Posterior vena cava (tissue), 2 donors: ENCODE measurements around the gene ATF3. TPM values are rescaled to one million over a fixed set of nuclear protein-coding genes. Genes with fewer than 3 reads are reported as not detected.
"Not testable (repeated sequence)": the region's sequence is repeated elsewhere in the genome, so short reads cannot be mapped to it uniquely, and the experiment has no call there.

Experiments
- DNase-seq: peaks from one replicate; pipeline ENCODE4 v3.0.0-alpha.2; 2020; ENCODE audit warnings: low spot score
- intact Hi-C, 2 donors: fragments of 100-400 bp; cut with DNase I; formaldehyde crosslinking; loops; one replicate each; pipeline versions ENCODE4 v1.14.1 to v1.14.2; 2022 to 2023
- total RNA-seq, 2 donors: library from RNA; stranded (reverse); fragmentation: NEBNext Ultra II Directional; extraction: Animal tissue kit (Norgen Biotek cat#: 25700); gene quantifications; one replicate each; pipeline ENCODE4 v1.2.1, GENCODE V29; 2021
- donor health status: DM: yes; HTN: yes; CAD: no.
- donor health status: DM: yes; HTN: yes; CAD: no.

The ATF3 gene
- total RNA-seq, 2 donors from 2014 or later: 43.4 to 193 TPM

DNA sequence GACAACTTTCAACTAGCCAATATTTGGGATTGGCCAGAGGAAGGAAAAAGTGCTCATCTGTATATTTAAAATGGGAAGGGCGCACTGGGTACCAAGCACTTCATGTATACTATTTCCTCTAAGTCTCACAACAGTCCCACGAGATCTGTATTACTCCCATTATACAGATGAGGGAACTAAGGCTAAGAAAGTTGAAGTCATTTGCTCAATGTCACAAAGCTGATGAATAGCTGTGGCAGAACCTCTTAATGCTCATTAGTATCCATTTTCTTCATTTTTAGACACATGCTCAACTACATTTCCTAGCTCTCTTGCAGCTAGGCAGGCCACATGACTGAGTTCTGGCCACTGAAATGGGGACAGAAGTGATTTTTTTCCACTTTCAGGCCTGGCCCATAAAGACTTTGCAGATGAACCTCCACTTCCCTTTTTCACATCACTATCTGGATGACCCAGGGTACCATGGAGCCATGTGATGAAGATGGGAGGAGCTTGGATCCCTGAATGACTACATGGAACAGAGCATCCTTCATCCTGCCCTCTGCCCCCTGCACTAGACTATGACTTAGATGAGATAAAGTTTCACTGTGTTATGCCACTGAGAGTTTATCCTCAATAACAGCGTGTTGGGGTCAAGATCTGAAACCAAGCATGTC is 31.8 kb downstream of the ATF3 start:
- intact Hi-C loops: no loop called here
- no peak for DNase-seq

DNA sequence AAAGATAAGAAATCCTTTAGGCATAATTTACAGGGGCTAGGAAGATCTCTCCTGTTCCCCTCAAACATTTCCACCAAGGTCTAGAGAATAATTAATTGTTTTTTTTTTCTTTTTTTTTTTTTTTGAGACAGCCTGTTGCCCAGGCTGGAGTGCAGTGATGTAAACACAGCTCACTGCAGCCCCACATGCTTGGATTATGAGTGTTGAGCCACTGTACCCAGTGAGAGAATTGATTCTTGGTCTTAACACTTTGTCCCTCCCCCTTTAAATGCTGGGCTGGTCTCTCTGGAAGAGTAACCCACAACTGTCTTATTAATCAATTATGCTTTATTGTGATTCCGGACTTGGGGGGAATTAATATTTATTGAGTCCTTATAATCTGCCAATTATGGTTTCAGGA is 33.4 kb downstream of the ATF3 start:
- DNase-seq: no peak
- intact Hi-C loops: no loop called here

DNA sequence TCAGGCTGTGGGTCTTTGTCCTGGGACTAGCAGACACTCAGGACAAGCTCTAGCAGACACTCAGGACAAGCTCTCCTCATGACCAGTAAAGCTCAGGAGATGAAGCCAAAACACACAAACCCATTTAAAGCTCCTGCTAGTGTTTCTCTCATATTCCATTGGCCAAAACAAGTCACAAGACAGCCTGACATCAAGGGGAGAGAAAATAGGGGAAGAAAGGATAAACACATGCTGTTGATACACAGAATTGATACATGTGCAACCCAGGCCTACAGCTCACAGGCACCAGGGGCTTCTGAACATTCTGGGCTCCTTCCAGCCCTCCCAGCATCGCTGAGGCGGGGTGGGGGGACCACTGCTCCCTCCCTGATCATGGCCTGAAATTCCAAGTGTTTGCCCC is 35.3 kb downstream of the ATF3 start:
- no peak for DNase-seq
- intact Hi-C loops: no loop called here

DNA sequence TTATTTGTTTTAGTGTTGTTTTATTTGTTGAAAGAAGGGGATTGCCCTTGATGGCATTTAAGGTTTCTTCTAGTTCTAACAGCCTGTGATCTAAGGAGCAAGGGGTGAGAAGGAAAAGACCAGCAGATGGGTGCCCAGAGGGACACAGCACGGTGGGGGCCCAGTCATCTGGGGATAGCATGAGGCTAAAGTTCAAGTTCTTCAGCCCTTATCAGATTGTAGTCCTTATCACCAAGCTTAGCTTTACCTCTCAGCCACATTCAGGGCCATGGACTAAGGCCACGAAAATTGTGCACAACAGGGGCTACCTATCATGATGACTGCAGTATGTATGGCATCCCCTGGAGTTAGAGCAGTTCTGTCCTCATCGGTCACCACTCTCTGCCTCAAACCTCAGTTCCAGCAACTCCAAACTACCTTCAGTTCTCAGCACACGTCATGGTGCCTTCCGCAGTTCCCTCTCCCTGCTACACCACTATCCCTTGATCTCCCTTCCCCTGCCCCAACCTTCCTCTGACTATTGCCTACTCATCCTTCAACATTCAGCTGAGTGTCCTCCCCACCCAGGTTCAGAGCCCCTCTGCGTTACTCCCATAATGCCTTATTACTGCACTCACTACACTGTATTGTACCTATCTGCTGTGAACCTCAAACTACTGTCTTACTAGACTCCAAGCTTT is 36.4 kb downstream of the ATF3 start:
- no peak for DNase-seq
- intact Hi-C loops: no loop called here

DNA sequence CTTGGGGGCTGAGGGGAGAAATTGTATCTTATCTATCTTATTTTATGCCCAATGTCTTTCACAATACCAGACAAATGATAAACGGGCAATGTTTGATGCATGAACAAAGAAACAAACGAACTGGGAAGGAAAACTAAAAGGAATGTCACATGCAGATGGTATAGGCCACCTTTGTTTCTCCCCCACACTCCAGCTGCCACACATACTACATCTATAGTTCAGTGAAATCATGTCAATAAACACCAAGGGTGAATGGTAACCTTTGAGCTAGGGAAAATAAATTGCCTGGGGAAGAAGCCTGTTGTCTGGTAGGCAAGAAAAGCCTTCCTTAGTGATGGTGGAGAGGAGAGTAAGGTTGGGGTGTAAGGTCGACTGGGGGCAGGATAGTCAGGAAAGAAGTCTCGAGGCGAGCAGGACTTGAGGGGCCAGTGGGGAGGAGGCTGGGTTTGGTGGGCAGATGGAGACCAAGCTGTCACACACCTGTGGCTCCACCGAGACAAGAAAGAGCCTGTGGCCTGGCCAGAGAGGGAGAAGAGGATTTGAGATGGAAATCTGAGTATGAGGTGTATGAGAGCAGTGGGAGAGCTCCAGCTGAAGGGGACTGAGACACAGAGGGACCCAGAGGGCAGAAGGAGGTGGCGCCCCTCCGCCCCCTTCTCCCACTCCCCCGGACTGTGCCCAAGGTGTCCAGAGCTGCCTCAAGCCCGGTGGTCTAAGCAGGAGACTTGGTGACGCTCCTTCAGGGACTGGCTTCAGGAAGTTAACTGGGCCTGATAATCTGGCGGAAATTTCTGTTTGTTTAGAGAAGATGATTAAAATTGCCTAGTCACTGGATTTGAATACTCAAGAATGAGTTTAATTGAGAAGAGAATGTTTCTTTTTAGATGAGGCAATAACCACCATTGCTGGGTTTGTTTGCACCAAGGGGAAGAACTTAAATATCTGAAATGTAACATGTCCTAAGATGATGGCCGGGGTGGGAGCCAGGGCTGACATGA is 37.3 kb downstream of the ATF3 start:
- intact Hi-C loops: no loop called here
- DNase-seq: no peak

DNA sequence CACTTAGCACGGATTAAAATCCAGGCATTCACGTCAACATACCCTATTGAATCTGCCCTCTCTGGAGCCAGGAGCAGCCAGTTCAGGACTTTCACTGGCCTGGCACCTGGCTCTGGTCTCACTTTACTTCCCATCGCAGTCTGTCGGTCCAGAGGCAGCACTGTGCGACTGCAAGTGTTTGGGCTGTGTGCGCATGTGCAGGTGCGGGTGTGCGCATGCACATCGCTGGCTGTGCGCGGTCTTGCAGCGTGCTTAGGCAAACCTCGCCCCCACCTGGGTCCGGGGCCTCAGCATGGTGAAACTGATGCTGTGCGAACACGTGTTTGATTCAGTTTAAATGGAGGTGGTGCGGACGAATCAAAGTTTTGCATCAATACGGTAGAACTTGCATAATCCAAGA is 38.0 kb downstream of the ATF3 start:
- DNase-seq: no peak
- intact Hi-C loops: no loop called here

DNA sequence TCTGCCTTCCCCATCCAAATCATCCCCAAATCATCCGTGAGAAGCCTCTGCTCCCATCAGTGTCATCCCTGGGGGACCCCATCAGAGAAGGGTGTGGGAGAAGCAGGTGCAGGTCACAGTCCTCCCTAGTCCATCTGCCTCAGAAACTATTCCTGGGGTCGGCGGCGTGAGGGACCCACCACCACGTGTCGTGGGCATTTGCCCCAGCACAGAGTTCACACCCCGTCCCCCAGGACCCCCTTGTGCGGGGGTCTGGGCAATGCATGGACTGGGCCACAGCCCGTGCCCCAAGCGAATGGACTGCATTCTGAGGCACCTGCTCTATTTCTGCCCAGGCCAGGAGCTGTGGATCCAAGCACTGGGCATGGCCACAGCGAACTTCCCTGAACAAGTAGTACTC is 38.4 kb downstream of the ATF3 start:
- intact Hi-C loops: no loop called here
- DNase-seq: no peak

DNA sequence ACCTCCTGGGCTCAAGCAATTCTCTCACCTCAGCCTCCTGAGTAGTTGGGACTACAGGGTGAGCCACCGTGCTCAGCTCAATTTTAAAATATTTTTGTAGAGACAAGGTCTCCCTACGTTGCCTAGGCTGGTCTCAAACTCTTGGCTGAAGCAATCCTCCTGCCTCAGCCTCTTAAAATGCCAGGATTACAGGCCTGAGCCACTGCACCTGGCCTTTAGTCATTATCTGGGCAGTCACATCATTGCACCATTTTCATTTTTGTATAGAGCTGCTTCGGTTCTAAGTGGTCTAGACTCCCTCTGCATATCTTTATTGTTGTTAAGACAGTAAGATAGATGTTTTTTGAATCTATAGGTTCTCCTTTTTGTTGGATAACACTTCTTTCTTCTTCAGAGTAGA is 39.9 kb downstream of the ATF3 start:
- no peak for DNase-seq
- intact Hi-C loops: no loop called here

DNA sequence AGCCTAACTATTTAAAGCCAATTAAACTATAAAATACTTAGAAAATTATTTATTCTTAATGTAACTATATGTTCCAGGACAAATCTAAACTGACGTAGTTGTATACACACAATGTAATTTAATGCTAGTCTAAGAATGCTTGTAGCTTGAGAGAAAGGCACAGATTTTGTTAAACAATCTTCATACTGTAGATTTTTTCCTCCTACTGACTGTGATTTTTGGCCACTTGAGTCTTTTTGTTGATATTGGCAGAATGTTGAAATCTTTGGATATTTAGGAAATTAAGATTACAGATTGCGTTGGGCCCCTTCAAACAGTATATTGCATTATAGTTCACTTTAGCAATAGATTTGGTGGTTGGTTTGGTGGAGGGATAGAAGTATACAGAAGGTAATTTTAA is 40.5 kb downstream of the ATF3 start:
- DNase-seq: no peak
- intact Hi-C loops: no loop called here

DNA sequence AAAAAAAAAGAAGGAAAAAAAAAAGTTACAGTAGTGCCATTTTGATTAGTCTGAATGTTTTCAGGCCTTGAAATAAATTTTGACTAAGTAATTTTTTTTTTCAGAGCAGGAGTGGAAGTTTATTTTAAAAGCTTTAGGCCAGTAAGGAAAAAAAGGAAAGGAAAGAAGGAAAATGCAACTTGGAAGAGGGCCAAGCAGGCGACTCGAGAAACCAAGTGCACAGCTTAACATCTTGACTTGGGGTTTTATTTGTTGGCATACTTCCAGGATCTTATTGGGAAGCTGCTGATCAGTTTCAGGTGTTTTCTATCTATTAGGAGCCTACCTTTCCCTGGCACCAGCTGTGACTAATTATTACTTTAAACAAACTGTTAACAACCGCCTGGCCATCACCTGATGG is 41.7 kb downstream of the ATF3 start:
- intact Hi-C loops: no loop called here
- no peak for DNase-seq

DNA sequence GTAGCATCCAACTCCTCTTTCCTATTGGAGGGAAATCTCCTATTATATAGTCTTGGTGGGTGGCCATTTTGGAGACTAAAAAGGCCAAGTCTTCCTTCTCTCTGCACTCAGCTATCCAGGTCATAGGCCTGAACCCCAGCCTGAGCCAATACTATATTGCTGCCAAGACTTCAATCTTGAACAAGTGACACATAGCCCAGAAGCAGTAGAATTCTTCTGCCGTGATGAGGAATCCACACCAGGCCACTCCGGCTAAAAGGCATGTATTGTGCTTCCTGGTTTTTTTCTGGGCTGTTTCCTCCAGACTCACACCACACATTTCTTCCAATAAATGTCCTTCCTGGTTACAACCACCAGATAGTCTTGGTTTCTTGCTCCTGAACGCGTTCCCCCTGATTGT is 43.0 kb downstream of the ATF3 start:
- intact Hi-C loops: no loop called here
- DNase-seq: no peak

DNA sequence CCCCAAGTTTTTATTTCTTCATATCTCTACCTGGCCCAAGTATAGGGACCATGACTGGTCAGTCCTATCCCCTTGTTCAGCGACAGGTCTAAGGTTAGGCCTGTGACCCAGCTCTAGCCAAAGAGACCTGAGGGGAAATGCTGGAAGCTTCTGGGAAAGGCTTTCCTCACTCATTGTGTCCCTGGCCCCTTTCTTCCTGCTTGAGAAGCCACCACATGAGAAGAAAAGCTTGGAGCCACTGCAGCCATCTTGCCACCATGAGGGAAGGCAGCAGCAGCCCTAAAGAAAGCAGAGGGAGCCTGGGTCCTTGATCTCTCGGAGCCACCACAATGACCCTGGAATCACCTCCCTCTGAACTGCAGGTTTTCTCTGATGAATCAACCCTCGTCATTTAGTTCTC is 43.4 kb downstream of the ATF3 start:
- DNase-seq: no peak
- intact Hi-C loops: no loop called here

DNA sequence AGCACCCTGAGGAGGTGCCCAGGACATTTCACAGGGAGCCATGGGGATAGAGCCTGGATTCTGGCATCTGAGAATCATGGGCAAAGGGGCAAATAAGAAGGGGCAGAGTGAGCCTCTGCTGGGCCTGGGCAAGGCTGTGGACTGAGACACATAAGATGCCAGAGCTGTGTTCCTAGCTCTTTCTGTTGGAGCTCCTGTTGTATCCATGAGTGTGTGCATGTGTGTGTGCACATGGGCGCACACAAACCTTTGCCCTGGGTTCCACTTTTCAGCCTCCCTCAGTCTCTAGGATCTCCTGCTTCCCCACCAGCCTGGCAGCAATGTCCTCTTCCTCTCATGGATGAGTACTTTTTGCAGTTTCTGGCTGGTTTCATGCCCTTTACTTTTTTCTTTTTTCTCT is 44.0 kb downstream of the ATF3 start:
- no peak for DNase-seq
- intact Hi-C loops: no loop called here

DNA sequence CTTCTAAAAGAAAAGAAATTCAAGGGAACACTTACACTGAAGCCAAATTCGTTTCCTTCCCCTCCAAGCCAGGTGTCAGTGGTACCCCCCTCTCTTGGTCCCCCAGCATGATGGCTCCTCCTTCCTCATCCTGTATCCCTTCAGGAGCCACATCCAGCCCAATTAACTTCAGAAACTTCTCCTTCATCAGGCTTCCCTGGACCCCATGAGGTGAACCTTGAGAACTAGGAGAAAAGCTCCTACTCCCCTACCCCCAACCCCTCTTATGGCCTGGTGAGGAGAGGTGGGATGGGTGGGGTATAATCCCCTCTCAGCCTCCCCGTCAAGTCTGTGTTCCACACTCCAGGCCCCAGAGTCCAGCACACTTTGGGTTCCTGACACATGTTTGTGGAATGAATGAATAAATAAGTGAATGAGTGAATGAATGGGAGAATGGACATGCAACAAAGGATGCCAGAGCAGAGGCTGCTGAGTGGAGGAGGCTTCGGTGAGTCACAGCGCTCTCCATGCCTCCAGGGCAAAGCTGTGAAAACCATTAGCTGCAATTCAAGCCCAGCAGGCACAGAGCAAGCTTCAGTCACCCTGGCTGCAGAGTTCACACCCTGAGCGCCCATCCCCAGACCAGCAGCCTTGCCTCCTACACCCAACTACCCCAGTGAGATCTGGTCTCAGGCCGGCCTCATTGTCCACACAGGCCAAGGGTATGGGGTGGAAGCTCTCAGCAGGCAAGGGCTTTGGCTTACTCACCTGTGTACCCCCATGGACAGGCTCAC is 47.3 kb downstream of the ATF3 start:
- DNase-seq: no peak
- intact Hi-C loops: no loop called here

DNA sequence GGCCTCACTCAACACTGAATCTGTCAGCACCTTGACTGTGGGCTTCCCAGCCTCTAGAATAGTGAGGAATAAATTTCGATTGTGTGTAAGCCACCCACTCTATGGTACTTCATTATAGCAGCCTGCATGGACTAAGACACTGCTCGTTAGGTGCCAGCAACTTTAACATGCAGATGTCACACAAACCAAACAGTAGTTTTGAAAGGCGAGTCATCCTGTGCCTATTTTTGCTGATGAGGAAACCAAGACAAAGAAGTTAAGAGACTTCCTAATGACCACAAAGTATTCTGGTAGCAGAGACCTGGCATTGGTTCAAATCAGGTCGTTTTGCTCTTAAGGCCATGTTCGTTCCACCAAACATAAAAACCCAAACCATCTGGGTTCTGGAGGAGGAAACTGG is 48.2 kb downstream of the ATF3 start:
- intact Hi-C loops: no loop called here
- DNase-seq: no peak

DNA sequence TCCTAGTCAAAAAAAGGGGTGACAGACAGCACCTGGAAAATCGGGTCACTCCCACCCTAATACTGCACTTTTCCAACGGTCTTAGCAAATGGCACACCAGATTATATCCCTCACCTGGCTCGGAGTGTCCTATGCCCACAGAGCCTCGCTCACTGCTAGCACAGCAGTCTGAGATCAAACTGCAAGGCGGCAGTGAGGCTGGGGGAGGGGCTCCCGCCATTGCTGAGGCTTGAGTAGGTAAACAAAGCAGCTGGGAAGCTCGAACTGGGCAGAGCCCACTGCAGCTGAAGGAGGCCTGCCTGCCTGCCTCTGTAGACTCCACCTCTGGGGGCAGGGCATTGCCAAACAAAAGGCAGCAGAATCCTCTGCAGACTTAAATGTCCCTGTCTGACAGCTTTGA is 49.7 kb downstream of the ATF3 start:
- DNase-seq, intact Hi-C loops: not testable (repeated sequence)

DNA sequence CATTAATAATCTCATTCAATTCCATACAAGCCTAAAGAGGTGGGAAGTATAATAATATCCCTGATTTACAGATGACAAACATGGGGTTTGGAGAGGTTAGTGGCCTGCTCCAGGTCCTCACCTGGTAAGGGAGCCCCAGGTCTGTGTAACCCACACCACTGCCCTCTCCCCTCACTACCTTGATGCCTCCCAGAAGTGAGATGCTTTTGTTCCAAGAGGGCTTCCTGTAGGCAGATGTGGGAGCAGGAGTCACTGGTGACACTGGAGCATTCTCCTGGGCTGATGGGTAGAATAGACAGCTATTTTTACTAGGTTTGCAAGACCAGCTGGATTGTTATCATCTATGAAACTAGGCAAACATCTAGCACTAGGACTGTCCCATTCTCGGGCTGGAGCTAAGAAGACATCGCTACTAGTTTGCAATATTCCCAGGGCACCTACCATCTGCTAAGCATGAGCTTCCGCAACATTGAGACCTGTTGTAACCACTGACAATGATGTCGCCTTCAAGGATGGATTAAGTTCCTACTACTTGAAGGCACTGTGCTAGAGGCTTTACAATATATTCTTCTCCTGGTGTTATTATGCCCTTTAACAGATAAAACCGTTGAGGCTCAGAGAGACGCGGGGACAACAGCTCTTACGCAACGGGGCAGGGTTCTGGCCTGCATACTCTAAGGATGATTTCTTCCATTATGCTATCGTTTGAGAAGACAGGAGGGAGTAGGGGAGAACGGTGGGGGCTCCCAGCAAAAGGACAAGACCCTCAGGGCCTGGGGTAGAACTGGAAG is 56.0 kb downstream of the ATF3 start:
- DNase-seq: no peak
- intact Hi-C loops: loop anchor here in 1 of 2 donors (5.0 kb wide), 1 partner anchor 118 kb away; no protein-coding TSS in a partner anchor

DNA sequence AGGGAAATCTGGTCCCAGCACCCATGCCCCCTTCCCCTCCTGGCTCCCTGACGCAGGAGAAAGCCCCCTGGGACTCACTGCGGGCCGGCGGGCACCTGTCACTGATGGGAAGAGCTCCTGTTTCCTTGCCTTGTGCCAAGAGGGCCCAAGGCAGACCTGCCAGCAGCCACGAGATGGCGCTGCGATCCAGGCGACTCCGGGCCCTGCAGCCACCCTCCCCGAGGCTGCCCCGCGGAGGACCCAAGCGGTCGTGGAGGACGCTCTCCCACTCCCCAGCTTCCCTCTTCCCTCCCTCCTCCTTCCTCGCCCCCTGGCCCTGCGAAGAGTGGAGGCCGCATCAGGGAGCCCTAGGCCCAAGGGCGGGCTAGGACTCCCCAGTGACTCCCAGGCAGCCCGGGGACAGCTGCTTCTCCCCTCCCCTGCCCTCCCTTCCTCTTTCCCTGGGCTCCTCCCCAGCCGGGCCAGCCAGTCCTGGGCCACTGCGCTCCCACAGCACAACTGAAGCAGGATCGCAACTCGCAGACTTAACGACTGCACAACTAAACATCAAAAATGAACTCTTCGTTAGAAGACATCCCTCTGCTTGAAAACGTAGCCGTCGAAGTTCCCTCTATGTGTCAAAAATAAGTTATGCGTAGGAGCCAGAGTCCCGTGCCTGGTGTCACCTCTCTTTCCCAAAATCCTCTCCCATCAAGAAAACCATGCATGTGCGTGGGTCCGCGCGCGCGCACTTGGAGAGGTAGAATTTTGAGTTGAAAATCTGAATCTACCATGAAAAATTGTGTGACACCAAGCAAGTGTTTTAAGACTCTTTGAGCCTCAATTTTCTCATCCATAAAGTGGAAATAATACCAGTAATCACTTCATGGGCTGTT is 56.9 kb downstream of the ATF3 start:
- intact Hi-C loops: loop anchor here in 1 of 2 donors (5.0 kb wide), 1 partner anchor 117 kb away; no protein-coding TSS in a partner anchor
- peak; percentile 94 for DNase-seq
